Measurements from ENCODE around the gene FERMT2.
"Not testable (repeated sequence)": the region's sequence is repeated elsewhere in the genome, so short reads cannot be mapped to it uniquely, and the experiment has no call there.

Gene FERMT2

DNA sequence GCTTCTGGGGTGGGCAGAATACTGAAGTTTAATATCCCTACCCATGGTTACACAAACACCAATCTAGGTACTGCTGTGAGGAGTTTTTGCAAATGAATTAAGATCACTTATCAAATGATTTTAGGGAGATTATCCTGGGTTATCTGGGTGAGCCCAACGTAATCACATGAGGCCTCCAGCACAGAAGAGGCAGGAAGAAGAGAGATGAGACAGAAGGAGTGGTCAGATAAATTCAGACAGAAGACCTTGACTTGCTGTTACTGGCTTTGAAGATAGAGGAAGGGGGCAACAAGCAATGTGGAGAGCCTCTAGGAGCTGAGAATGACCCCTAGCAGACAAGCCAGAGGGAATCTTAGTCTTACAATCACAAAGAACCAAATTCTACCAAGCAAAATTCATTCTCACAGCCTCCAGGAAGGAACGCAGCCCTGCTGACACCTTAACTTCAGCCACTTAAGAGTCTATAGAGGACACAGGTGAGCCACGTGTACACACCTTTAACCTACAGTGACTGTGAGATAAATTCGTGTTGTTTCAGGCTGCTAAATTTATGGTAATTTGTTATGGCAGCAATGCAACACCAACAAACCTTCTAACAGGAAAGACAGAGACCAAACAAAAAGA is 49.4 kb downstream of the FERMT2 start:
- no peak for DNase-seq (ENCODE audit: low spot score)

DNA sequence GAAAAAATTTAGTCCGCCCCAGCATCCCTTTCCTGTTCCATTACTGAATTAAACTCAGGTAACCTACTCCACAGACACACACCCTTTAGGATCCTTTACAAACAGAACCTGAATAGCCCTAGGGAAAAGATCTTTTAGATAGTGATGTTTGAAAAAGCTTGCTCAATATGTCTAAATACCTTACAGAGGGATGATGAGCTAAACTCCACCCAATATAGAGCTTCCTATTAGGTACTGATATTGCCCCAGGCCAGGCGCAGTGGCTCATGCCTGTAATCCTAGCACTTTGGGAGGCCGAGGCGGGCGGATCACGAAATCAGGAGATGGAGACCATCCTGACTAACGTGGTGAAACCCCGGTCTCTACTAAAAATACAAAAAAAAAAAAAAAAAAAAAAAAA is 50.1 kb downstream of the FERMT2 start:
- no peak for DNase-seq (ENCODE audit: low spot score)

DNA sequence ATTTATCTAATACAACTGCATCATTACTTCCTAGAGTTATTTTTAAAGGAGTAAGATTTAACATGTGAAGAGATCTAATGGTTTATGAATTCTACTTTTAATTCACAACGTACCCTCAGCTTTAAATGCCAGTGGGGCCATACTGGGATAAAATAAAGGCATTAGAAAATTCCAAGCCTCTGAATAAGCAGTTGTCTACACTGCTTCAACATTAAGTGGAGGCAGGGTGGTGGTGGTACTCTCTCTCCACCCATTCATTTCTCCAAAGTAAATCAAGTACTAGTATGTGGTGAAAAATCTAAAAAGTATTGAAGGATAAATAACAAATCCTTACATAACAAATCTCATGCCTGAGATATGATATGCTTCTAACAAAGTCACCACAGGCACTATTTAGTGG is 52.4 kb downstream of the FERMT2 start:
- no peak for DNase-seq (ENCODE audit: low spot score)

GRCh38 chr14:52895000-52895399 is 55.9 kb downstream of the FERMT2 start:
- no peak for DNase-seq (ENCODE audit: low spot score)

DNA sequence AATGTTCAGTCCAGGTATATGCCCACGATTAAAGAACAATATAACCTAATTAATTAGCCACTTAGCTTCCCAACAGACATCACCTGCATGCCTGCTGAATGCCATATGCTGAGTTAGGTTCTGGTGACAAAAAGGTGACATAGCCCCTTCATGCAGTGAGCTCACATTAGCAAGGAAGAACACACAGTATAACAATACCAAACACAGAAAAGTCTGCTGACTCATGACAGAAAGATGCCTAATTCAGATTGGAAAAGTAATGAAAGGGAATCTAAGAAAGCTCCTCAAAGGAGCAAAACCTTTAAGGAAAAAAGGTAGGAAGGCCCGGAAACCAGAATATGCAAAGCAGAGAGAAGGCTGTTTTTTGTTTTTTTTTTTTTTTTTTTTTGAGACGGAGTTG is 59.0 kb downstream of the FERMT2 start:
- no peak for DNase-seq (ENCODE audit: low spot score)

DNA sequence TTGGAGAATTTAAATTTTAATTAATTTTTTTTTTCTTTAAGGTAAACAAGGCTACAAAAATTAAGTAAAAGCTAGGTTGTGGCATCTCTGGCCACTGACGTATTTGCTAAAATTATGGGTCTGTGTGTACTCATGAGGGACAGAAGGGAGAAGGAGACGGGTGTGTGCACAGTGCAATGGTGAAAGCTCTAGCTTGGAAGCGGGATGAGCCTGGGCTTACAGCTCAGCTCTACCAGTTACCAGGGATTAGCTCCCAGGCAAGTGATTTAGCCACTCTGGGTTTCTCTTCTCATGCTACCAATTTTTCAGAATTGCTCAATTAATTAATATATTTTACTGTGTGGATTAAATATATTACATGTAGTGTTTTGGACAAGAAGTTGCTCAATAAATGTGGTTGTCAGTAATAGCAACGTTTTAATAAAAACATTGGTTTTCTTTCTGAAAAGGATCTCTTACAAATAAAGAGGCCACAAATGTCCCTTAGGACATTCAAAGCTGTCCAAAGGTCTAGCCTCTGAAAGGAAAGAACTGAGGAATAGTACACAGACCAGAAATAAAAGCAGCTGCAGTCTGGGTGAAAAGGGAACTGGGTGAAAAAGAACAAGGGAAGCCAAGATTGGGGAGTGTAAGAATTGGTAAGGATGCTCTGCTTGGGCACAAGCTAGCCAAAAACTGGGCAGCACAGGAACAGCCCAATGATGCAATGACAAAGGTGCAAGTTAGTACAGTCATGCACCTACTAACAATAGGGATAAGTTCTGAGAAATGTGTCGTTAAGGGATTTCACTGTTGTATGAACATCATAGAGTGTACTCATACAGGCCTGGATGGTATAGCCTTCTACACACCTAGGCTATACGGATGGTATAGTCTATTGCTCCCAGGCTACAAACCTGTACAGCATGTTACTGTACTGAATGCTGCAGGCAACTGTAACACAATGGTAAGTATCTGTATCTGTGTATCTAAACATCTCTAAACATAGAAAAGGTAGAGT is 61.7 kb downstream of the FERMT2 start:
- DNase-seq (ENCODE audit: low spot score): no peak

GRCh38 chr14:52888159-52888558 is 62.7 kb downstream of the FERMT2 start:
- no peak for DNase-seq (ENCODE audit: low spot score)

DNA sequence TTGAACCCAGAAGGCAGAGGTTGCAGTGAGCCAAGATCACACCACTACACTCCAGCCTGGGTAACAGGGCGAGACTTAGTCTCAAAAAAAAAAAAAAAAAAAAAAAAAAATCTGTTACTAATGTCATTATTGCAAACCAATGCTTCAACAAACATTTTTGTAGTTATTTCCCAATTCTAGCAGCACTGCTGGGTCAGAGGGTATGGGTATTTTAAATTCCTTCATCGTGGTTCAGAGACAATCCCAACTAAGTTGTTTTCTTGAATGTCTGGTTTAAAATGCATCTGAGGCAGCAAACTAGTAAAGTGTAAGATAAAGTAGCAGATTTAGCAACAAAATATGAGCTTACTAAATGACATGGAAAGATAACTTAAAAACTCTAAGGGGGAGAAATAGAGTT is 65.6 kb downstream of the FERMT2 start:
- DNase-seq (ENCODE audit: low spot score): no peak

DNA sequence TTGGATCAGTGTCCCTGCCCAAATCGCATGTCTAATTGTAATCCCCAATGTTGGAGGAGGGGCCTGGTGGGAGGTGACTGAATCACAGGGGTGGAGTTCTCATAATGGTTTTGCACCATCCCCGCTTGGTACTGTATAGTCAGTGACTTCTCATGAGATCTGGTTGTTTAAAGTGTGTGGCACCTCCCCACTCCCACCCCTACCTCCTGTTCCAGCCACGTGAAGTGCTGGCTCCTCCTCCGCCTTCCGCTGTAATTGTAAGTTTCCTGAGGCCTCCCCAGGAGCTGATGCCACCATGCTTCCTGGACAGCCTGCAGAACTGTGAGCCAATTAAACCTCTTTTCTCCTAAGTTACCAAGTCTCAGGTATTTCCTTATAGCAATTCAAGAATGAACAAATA is 67.2 kb downstream of the FERMT2 start:
- no peak for DNase-seq (ENCODE audit: low spot score)

GRCh38 chr14:52882824-52883223 is 68.0 kb downstream of the FERMT2 start:
- DNase-seq (ENCODE audit: low spot score): no peak

DNA sequence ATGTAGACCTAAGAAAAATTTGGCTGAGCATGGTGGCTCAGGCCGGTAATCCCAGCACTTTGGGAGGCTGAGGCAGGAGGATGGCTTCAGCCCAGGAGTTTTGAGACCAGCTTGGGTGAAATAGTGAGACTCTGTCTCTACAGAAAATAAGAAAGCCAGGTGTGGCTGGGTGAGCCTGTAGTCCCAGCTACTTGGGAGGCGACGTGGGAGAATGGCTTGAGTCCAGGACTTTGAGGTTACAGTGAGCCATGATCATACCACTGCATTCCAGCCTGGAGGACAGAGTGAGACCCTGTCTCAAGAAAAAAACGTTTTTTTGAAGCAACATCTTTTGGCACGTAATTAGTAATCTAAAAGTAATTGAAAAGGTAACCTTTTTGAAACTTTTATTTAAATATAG is 70.9 kb downstream of the FERMT2 start:
- DNase-seq (ENCODE audit: low spot score): no peak

- DNase-seq (ENCODE audit: low spot score): no peak
Measured at GRCh38 chr14:52878946-52879345, 71.9 kb downstream of the FERMT2 start.

DNA sequence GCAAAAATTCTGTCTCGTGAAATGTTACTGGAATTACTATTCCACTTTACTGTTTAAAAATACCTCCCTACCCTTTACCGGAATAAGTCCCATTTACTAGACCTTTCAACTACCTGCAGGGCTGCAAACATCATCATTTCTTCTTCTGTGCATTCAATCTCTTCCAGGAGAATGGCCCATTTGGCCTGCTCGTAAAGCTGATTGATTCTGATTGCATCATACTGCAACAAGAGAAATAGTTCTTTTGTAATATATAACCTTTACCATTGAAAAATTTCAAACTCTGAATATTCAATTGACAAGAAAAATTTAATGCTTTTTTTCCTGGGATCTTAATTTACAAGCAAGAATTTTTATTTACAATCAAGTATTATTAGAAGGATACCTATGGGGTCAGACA is 72.4 kb downstream of the FERMT2 start:
- no peak for DNase-seq (ENCODE audit: low spot score)

DNA sequence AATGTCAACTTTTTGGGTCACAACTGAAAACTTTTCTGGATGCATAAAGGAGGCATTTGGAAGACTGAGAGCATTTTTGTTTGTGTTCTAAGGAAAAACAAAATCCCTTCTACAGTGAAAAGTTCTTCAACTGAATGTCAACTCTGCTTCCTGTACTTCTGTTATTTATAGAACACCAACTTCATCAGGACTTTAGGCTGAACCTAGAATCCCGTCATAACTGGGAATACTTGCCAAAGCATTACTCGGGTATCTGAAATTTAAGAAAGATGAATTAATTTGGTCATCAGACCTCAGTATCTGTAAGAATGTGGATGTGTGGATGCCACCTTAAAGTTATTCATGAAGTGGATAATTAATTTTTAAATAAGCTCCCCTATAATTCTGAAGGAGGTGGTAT is 73.2 kb downstream of the FERMT2 start:
- DNase-seq (ENCODE audit: low spot score): no peak

DNA sequence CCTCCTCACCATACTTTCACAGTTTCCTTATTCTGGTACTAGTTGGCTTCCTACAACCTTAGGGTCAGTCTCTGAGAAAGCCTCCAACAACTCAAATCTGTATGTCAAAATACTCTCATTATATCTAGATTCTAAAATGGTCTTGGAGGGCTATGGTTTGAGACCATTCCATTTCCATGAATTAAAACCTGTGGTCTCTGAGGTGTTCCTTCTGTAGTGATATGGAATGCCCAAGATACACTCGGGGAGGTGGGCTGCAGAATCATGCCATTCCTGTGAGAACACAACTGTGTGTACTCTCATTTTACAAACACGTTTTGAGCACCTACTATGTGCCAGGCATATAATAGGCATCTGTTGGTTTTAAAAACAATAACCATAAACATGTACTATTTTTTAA is 74.0 kb downstream of the FERMT2 start:
- DNase-seq (ENCODE audit: low spot score): no peak

DNA sequence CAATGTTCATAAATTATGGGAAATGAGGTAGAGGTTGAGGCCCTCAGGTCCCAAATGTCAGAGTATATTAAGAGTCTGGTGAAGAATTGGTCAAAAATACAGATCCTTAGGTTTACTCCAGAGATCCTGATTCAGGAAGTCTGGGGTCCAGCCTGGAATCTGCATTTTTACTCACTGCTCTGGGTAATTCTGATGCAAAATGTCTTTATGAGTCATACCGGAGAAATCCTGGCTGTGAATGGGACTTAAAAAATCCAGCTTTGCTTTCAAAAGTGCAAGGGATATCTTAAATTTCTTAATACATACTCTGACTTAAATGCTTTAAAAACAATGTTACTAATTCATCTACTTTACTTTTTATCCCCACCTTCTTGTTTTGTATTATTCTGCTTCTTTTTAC is 74.5 kb downstream of the FERMT2 start:
- no peak for DNase-seq (ENCODE audit: low spot score)

GRCh38 chr14:52875707-52876106 is 75.1 kb downstream of the FERMT2 start:
- DNase-seq (ENCODE audit: low spot score): no peak

DNA sequence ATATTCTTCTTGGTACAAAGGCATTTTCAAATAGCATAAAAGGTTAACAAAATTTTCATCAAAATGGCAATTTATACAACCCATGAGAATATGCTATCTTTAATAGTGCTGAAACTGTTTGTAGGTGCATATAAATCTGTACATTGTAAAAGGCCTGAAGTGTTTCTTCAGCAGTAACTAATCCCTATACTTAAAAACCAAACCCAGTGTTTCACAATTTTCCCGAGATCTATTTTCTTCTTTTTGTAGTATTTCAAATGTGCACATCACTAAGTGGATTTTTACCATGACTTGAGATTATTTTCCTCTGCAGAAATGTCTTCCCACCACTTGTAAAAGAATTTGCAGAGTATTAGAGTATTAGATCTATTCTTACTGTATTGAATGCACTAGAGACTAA is 76.5 kb downstream of the FERMT2 start:
- DNase-seq (ENCODE audit: low spot score): no peak

DNA sequence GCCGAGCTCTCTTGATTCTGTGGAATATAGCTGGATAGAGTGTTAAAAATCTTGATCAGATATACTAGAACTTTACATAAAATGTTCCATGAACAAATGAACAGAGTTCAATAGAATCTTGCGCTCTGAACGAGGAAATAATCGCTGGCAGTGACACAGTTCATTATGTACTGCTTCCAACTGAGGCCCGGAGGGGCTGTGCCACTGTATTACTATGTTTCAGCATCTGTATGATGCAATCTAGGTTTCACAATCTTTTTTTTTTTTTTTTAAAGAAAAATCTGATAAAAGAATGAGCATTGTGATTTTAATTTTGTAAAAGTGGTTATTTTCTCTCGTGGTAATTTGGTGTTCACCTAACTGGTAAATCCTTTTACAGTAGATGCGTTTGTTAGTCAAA is 77.2 kb downstream of the FERMT2 start:
- DNase-seq (ENCODE audit: low spot score): no peak

GRCh38 chr14:52873065-52873464 is 77.8 kb downstream of the FERMT2 start:
- DNase-seq (ENCODE audit: low spot score): no peak

- DNase-seq (ENCODE audit: low spot score): no peak
Measured at GRCh38 chr14:52871606-52872005, 79.2 kb downstream of the FERMT2 start.

- no peak for DNase-seq (ENCODE audit: low spot score)
Measured at GRCh38 chr14:52868911-52869618, 81.8 kb downstream of the FERMT2 start.

GRCh38 chr14:52864893-52865292 is 86.0 kb downstream of the FERMT2 start:
- DNase-seq (ENCODE audit: low spot score): not testable (repeated sequence)

Data from germinal center (tissue), 1 donor.